Activated T-cell treated with anti-CD3 and anti-CD28 coated beads for 4 hours (primary cell): ENCODE data around the gene ZNF709.
"Not testable (repeated sequence)": the region's sequence is repeated elsewhere in the genome, so short reads cannot be mapped to it uniquely, and the experiment has no call there.

ENCODE experiments used
- DNase-seq: peaks from one replicate; pipeline ENCODE4 v3.0.0-alpha.2; 2020

ZNF709 gene

GRCh38 chr19:12484371-12485051 is at the start of gene ZNF709:
Gene ZNF709, minus strand, starts transcription at chr19:12484816. Its CDS starts 159 bp downstream, at chr19:12484657.
- DNase-seq: peak; percentile 85

GRCh38 chr19:12527034-12527836 is 42.6 kb upstream of the ZNF709 start:
- DNase-seq: no peak

GRCh38 chr19:12526542-12526941 is 41.9 kb upstream of the ZNF709 start:
- no peak for DNase-seq

GRCh38 chr19:12521996-12522395 is 37.4 kb upstream of the ZNF709 start:
- no peak for DNase-seq

GRCh38 chr19:12513531-12514061 is 29.0 kb upstream of the ZNF709 start:
- DNase-seq: no peak

GRCh38 chr19:12497032-12497431 is 12.4 kb upstream of the ZNF709 start:
- DNase-seq: no peak

GRCh38 chr19:12496480-12496879 is 11.9 kb upstream of the ZNF709 start:
- no peak for DNase-seq

GRCh38 chr19:12495002-12495802 is 10.6 kb upstream of the ZNF709 start:
- peak; percentile 87 for DNase-seq

- no peak for DNase-seq
Observed at GRCh38 chr19:12494260-12494860, 9.7 kb upstream of the ZNF709 start.

- DNase-seq: not testable (repeated sequence)
Observed at GRCh38 chr19:12486265-12486783, 1.7 kb upstream of the ZNF709 start.

- DNase-seq: no peak
Observed at GRCh38 chr19:12485571-12485970, 955 bp upstream of the ZNF709 start.

GRCh38 chr19:12485052-12485416 is 418 bp upstream of the ZNF709 start:
- no peak for DNase-seq

GRCh38 chr19:12484011-12484370 is 625 bp downstream of the ZNF709 start:
- DNase-seq: no peak

- no peak for DNase-seq
Observed at GRCh38 chr19:12482509-12482886, 2.1 kb downstream of the ZNF709 start.

- no peak for DNase-seq
Observed at GRCh38 chr19:12481781-12482508, 2.7 kb downstream of the ZNF709 start.

GRCh38 chr19:12478234-12478941 is 6.2 kb downstream of the ZNF709 start:
- DNase-seq: no peak

- DNase-seq: not testable (repeated sequence)
Observed at GRCh38 chr19:12467651-12468050, 17.0 kb downstream of the ZNF709 start.

- no peak for DNase-seq
Observed at GRCh38 chr19:12465211-12465610, 19.4 kb downstream of the ZNF709 start.

- DNase-seq: no peak
Observed at GRCh38 chr19:12464769-12465168, 19.8 kb downstream of the ZNF709 start.

GRCh38 chr19:12464139-12464538 is 20.5 kb downstream of the ZNF709 start:
- DNase-seq: not testable (repeated sequence)

- DNase-seq: no peak
Observed at GRCh38 chr19:12453495-12453894, 31.1 kb downstream of the ZNF709 start.
